ENCODE measurements around the gene TOR1B.

- TF ChIP-seq, protein P1, sequence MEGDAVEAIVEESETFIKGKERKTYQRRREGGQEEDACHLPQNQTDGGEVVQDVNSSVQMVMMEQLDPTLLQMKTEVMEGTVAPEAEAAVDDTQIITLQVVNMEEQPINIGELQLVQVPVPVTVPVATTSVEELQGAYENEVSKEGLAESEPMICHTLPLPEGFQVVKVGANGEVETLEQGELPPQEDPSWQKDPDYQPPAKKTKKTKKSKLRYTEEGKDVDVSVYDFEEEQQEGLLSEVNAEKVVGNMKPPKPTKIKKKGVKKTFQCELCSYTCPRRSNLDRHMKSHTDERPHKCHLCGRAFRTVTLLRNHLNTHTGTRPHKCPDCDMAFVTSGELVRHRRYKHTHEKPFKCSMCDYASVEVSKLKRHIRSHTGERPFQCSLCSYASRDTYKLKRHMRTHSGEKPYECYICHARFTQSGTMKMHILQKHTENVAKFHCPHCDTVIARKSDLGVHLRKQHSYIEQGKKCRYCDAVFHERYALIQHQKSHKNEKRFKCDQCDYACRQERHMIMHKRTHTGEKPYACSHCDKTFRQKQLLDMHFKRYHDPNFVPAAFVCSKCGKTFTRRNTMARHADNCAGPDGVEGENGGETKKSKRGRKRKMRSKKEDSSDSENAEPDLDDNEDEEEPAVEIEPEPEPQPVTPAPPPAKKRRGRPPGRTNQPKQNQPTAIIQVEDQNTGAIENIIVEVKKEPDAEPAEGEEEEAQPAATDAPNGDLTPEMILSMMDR (IDR thresholded peaks at IDR 0.05; ENCODE audit: low read depth, low read length, poor library complexity, severe bottlenecking): no peak
- no peak for TF ChIP-seq EZH2phosphoT487 (IDR thresholded peaks at IDR 0.05; ENCODE audit: borderline replicate concordance, low read length)
Observed at GRCh38 chr9:129814432-129815223, 11.6 kb downstream of the TOR1B start.

All from DOHH2 (cell line).